Endothelial cell of umbilical vein (primary cell): Measurements from ENCODE around the gene TMC6. TPM values are rescaled to one million over a fixed set of nuclear protein-coding genes. Genes with fewer than 3 reads are reported as not detected.

Experiments
- BruUV-seq: library from RNA; stranded (reverse); fragments of 400-500 nt; replicated peaks from 2 replicates; lab custom pipeline; 2021; lab: Mats Ljungman, UMichigan
- CTCF ChIA-PET: fragments of 300-600, 350-600 bp; sonication (Branson Sonifier 250); formaldehyde crosslinking; loops from one replicate; lab custom pipeline; 2021; ENCODE audit warnings: antibody characterized with exemption, inconsistent platforms; lab: Charles Lee
- POLR2A ChIA-PET: fragments of 300-600, 350-600 bp; sonication (Branson Sonifier 250); formaldehyde crosslinking; loops from one replicate; lab custom pipeline; 2021; ENCODE audit warnings: antibody characterized with exemption, inconsistent platforms; lab: Charles Lee
- DNase-seq: peaks from one replicate; pipeline ENCODE4 v3.0.0-alpha.2; 2011; ENCODE audit warnings: low read depth, low spot score
- FAIRE-seq: peaks from 2 replicates; lab custom pipeline; 2011; peaks lifted over from hg19 to GRCh38; lab: Jason Lieb, UNC
- H2AFZ ChIP-seq: 2 replicates; pipeline ENCODE4 v1.6.0; 2012; ENCODE audit warnings: low read depth, low read length, control low read depth, inconsistent platforms
- H3K27ac ChIP-seq: 2 replicates; pipeline ENCODE4 v1.5.1; 2011; ENCODE audit warnings: low read depth, mild to moderate bottlenecking, control low read depth, low read length, moderate library complexity; ENCODE audit not compliant: insufficient read depth
- H3K27me3 ChIP-seq, 2 experiments: 2 replicates each; pipeline versions ENCODE4 v1.6.0 to v1.6.1; 2011; ENCODE audit warnings: low read length in 2 of 2, mixed read lengths in 1 of 2; ENCODE audit not compliant: control insufficient read depth in 2 of 2, insufficient read depth in 2 of 2
- H3K36me3 ChIP-seq, 2 experiments: 2 replicates in 1 of 2; 3 replicates in 1 of 2; pipeline ENCODE4 v1.5.1; 2011; ENCODE audit warnings: low read length in 2 of 2, mild to moderate bottlenecking in 1 of 2, moderate library complexity in 1 of 2; ENCODE audit not compliant: control insufficient read depth in 2 of 2, insufficient read depth in 2 of 2; ENCODE audit errors: extremely low read depth in 1 of 2
- H3K4me1 ChIP-seq: 3 replicates; pipeline ENCODE4 v1.5.1; 2011; ENCODE audit warnings: mild to moderate bottlenecking, low read length; ENCODE audit not compliant: control insufficient read depth, insufficient read depth; ENCODE audit errors: extremely low read depth
- H3K4me2 ChIP-seq: 2 replicates; pipeline ENCODE4 v1.6.1; 2011; ENCODE audit warnings: low read length, control low read depth, mixed read lengths; ENCODE audit not compliant: insufficient read depth
- H3K4me3 ChIP-seq, 3 experiments: fragments of 200-600 bp in 1 of 3; sonication (generic), shearing (Covaris generic) in 1 of 3; replicated peaks in 1 of 3; 2 replicates each; pipeline ENCODE4 v1.5.1; 2011 to 2016; ENCODE audit warnings: control low read depth in 3 of 3, low read length in 3 of 3, mild to moderate bottlenecking in 2 of 3, inconsistent platforms in 1 of 3, low read depth in 1 of 3, moderate library complexity in 1 of 3; ENCODE audit not compliant: insufficient read depth in 1 of 3
- H3K79me2 ChIP-seq: 2 replicates; pipeline ENCODE4 v1.6.0; 2012; ENCODE audit warnings: low read length, inconsistent platforms; ENCODE audit not compliant: control insufficient read depth, insufficient read depth
- H3K9ac ChIP-seq: replicated peaks from 2 replicates; pipeline ENCODE3; 2011; ENCODE audit warnings: low read length, control low read depth; ENCODE audit not compliant: insufficient read depth; ENCODE audit errors: extremely low read depth
- H3K9me1 ChIP-seq: replicated peaks from 3 replicates; pipeline ENCODE4 v1.6.0; 2011; ENCODE audit warnings: mild to moderate bottlenecking, low read length; ENCODE audit not compliant: control insufficient read depth, insufficient read depth; ENCODE audit errors: extremely low read depth
- H3K9me3 ChIP-seq: replicated peaks from 2 replicates; pipeline ENCODE4 v1.5.1; 2012; ENCODE audit warnings: low read length, inconsistent platforms; ENCODE audit not compliant: control insufficient read depth, insufficient read depth
- H4K20me1 ChIP-seq: replicated peaks from 2 replicates; pipeline ENCODE3; 2011; ENCODE audit warnings: mild to moderate bottlenecking, low read length; ENCODE audit not compliant: control insufficient read depth, insufficient read depth; ENCODE audit errors: extremely low read depth
- POLR2AphosphoS5 ChIP-seq: IDR thresholded peaks from 2 replicates; pipeline ENCODE4 v1.6.1; 2012; ENCODE audit warnings: low read depth, mild to moderate bottlenecking, control low read depth, low read length, moderate library complexity; ENCODE audit not compliant: insufficient read depth
- dilution Hi-C: fragments of 300-500 bp; cut with MboI; formaldehyde crosslinking; loops from one replicate; pipeline ENCODE4 v1.15.0; 2019; ENCODE audit warnings: low sequenced_read_pairs; ENCODE audit not compliant: extremely low pct_ligation_motif_present
- intact Hi-C: fragments of 100-400 bp; cut with micrococcal nuclease; formaldehyde crosslinking; loops from one replicate; pipeline ENCODE4 v1.10.0; 2022
- polyA plus RNA-seq, 4 experiments: library from polyadenylated mRNA; depleted of rRNA in 3 of 4; stranded (reverse) in 3 of 4; unstranded in 1 of 4; fragments of >200 nt; gene quantifications; 2 replicates each; pipeline versions ENCODE4 v1.2.1 to v1.2.3, GENCODE V29; 2011 to 2012; ENCODE audit warnings: missing spikeins in 1 of 4
- total RNA-seq: library from RNA; stranded (reverse); gene quantifications from 2 replicates; pipeline ENCODE4 v1.2.3, GENCODE V29; 2021
- TF ChIP-seq, protein P1 (sequence below): IDR thresholded peaks from 2 replicates; pipeline ENCODE4 v1.6.1; 2011; ENCODE audit not compliant: insufficient read depth, insufficient read length
- TF ChIP-seq, protein P2 (sequence below), 2 donors: IDR thresholded peaks; 1 replicate in 1 of 2; 2 replicates in 1 of 2; pipeline ENCODE4 v1.5.1; 2011; ENCODE audit warnings: low read length in 2 of 2, mild to moderate bottlenecking in 2 of 2, moderate library complexity in 2 of 2, control low read depth in 1 of 2, inconsistent platforms in 1 of 2, low read depth in 1 of 2; ENCODE audit not compliant: insufficient read depth in 1 of 2; ENCODE audit errors: extremely low read depth in 1 of 2

TMC6 gene
- total and polyA plus RNA-seq, 2 donors (not counting 3 experiments of a cell fraction or from before 2014, with no cell fraction given), result 23.2 to 72.4 TPM

DNA sequence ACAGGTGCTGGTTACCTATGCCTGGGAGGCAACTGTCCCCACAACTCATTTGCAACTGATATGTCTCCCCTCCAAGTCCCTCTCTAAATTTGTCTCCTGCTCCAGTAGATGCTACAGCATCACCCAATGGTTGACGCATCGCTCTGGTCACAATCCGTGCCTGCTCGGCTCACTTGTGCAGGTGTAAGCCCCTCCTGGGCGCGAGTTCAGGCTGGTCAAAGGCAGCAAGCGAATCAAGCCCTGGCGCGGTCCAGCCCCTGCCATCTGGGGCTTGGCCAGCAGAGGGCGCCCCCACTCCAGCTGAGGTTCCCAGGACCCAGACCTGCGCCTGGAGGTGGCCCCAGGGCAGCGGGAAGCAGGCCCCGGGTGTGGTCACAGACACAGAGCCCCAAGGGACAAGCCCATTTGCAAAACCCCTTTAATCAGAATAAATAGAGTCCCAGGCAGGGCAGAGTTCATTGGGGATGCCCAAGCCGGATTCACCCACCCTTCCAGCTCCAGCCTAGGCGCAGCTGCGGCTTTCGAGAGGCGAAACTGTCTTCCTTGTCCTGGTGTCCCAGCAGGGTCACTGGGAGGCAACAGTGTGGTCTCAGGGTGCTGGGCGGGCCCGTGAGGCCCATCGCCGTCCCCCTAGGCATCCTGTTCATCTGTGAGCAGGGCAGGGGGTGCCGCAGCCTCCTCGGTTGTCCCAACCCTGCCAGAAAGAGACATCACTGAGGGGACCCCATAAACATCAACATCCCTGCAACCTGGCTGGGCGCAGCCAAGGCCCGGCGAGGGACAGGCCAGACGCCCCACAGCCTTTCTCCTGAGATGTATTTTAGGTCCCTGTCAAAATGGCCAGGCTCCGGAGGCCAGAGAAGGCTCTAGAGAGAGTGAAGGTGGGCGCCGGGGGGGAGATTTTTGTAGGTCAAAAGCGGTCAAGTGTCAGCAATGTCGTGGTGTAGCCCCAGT, 15.8 kb downstream of the TMC6 start:
- H4K20me1 ChIP-seq, result no peaks in the 10 kb centered on the region
- ChIA-PET POLR2A (interaction anchor here (0.6 kb wide), 1 partner anchor 36 kb away, joined by 6 read pairs; no protein-coding TSS in a partner anchor), CTCF (interaction anchor here (0.6 to 3.2 kb wide), 13 partner anchors 9 to 309 kb away, joined by 3 to 55 read pairs (median 6); partner anchors contain the start of gene TMC6)
- no peak overlapping the region for H3K27ac ChIP-seq
- H3K9me1 ChIP-seq, result no peaks in the 10 kb centered on the region
- H3K79me2 ChIP-seq, result no peaks in the 10 kb centered on the region
- BruUV-seq, result no TSS peak
- no peak overlapping the region for H3K9ac ChIP-seq
- no peaks in the 10 kb centered on the region for H3K9me3 ChIP-seq
- H3K4me2 ChIP-seq, result no peak overlapping the region
- H3K27me3 ChIP-seq, result no peaks in the 10 kb centered on the region
- H3K36me3 ChIP-seq, result peaks cover 0 to 6% of the 10 kb centered on the region in 2 experiments
- intact Hi-C loops (loop anchor here (1.0 kb wide), 3 partner anchors 22 to 139 kb away; no protein-coding TSS in a partner anchor), dilution Hi-C loops (no loop called here)
- no peaks in the 10 kb centered on the region for H3K4me1 ChIP-seq
- FAIRE-seq, result peak; percentile 68
- TF ChIP-seq, protein P1, sequence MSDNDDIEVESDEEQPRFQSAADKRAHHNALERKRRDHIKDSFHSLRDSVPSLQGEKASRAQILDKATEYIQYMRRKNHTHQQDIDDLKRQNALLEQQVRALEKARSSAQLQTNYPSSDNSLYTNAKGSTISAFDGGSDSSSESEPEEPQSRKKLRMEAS, result no peak
- TF ChIP-seq, protein P2, sequence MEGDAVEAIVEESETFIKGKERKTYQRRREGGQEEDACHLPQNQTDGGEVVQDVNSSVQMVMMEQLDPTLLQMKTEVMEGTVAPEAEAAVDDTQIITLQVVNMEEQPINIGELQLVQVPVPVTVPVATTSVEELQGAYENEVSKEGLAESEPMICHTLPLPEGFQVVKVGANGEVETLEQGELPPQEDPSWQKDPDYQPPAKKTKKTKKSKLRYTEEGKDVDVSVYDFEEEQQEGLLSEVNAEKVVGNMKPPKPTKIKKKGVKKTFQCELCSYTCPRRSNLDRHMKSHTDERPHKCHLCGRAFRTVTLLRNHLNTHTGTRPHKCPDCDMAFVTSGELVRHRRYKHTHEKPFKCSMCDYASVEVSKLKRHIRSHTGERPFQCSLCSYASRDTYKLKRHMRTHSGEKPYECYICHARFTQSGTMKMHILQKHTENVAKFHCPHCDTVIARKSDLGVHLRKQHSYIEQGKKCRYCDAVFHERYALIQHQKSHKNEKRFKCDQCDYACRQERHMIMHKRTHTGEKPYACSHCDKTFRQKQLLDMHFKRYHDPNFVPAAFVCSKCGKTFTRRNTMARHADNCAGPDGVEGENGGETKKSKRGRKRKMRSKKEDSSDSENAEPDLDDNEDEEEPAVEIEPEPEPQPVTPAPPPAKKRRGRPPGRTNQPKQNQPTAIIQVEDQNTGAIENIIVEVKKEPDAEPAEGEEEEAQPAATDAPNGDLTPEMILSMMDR (IDR thresholded peaks at IDR 0.05; ENCODE audit: extremely low read depth in 1 of 2, insufficient read depth in 1 of 2, low read depth in 1 of 2, low read length in 2 of 2), result peak; percentile 98 to 99
- no peak for TF ChIP-seq POLR2AphosphoS5
- peak; percentile 51 for DNase-seq
- no peak overlapping the region for H3K4me3 ChIP-seq
- no peak overlapping the region for H2AFZ ChIP-seq
